GM21381 (cell line): Measurements from ENCODE around the gene DHRS11.

ENCODE experiments used
- ATAC-seq: cut with Tn5 transposase; IDR thresholded peaks from one replicate; pipeline ENCODE4 v1.9.1; 2021; ENCODE audit warnings: mild to moderate bottlenecking, moderate library complexity; ENCODE audit not compliant: unreplicated experiment

Gene DHRS11

GRCh38 chr17:36613155-36613554 is 21.5 kb downstream of the DHRS11 start:
- no peak for ATAC-seq

DNA sequence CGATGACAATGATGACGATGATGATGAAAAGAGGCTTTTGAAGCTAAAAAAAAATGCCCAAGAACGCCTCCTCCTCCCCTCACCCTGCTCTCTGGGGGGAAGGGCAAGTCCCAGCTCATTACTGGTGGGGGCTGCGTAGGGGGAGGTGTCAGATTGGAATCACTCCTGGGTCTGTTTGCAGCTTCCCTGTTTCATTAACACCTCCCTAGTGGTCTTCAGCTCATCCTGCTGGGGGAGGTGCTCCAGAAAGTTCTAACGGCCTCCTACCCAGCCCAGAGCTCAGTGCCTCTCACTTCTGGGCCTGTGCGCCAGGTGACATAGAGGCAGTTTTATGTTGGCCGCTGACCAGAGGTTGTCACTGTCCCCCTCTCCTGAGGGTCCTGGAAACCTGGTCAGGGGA is 22.4 kb downstream of the DHRS11 start:
- no peak for ATAC-seq

- ATAC-seq, result no peak
Measured at GRCh38 chr17:36614933-36615332, 23.3 kb downstream of the DHRS11 start.

- no peak for ATAC-seq
Measured at GRCh38 chr17:36616061-36617029, 24.7 kb downstream of the DHRS11 start.

DNA sequence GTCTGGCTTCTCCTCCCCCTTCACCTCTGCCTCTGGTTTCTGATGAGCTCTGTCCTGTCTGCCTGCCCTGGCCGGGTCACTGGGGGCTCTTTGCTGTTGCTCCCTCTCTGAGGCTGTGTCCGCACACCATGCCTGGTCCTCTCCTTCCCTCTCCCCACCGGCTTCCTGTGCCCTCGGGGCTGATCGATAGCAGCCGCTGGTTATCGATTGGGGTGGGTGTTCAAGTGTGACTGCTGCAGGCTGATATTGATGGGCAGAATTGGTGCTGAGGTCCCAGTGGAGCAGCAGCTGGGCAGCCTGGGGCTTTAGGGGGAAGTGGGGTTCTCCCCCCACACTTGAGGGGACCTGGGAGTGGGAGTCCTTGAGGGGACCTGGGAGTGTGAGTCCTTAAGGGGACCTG is 26.1 kb downstream of the DHRS11 start:
- ATAC-seq, result no peak

- ATAC-seq, result no peak
Measured at GRCh38 chr17:36623281-36623680, 31.6 kb downstream of the DHRS11 start.

- ATAC-seq, result no peak
Measured at GRCh38 chr17:36625188-36625587, 33.5 kb downstream of the DHRS11 start.

DNA sequence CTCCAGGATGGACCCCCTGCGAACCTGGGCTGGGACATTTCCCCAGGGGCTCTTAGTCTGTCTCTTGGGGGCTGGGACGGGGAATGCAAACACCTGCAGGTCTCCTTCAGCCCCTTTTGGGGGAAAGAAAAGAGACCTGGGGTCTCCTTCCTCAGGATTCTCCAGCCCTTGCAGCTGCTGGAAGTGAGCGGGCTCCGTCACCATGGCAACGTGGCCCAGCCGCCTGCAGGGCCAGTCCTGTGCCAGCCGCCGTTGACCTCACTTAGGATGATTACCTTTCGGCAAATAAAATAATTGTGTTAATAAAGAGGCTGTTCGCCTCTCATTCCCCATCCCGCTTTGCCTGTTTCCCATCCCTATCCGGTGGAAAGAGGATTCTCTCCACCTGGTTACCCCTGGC is 35.4 kb downstream of the DHRS11 start:
- ATAC-seq, result no peak

DNA sequence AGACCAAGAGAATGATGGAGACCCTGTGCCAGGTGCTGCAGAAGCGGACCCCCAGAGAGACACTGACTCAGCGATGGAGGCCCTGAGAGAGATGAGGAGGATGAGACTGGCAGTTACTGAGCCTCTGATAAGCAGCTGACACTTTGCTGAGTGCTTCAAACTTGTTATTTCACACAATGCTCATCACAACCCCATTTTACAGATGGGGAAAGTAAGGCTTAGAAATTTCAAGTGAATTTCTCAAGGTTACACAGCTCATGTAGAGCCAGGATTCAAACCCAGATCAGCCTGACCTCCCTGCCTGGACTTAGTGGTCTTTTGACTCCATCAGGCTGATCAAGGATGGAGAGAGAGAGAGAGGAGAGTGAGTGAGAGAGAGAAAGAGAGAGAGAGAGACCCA is 36.9 kb downstream of the DHRS11 start:
- ATAC-seq, result no peak

GRCh38 chr17:36629252-36629847 is 37.7 kb downstream of the DHRS11 start:
- no peak for ATAC-seq

DNA sequence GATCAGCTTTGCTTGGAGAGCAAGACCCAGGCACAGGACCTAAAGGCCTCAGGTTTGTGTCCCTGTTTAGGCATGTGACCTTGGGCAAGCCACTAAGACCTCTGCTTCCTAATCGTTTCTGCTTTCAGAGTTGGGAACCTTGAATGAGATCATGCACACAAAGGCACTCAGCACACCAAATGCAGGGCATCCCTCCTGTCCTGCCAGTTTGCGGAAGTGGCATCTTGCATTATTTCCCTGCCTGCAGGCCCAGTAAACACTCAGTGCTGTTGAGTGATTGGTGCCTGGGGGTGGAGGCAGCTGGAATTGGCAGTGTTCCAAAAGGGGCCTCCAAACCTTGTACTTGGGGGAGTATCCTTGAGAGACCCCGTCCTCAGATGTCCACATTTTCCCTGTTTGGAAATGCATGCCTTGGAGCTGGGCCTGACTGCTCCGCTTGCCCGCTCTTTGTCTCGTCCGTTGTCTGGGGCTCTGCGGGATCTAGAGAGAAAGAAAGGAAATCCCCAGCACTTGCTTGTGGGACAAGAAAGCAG is 38.4 kb downstream of the DHRS11 start:
- no peak for ATAC-seq

DNA sequence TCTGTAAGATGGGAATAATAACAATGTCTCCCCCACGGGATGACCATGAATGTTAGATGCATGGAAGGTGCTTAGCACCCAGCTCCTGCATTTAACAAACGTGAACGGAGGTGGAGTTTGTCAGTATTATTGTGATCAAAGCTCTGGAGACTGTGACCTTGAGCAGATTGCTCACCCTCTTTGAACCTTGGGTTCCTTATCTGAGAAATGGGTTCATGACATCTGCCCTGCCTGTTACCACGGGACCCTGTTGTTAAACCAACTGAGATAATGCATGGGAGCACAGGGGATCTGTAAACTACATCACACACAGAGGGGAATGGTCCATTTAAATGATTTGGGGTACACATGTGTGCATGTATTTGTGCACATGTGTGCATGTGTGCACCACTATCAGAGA is 39.3 kb downstream of the DHRS11 start:
- ATAC-seq, result no peak

DNA sequence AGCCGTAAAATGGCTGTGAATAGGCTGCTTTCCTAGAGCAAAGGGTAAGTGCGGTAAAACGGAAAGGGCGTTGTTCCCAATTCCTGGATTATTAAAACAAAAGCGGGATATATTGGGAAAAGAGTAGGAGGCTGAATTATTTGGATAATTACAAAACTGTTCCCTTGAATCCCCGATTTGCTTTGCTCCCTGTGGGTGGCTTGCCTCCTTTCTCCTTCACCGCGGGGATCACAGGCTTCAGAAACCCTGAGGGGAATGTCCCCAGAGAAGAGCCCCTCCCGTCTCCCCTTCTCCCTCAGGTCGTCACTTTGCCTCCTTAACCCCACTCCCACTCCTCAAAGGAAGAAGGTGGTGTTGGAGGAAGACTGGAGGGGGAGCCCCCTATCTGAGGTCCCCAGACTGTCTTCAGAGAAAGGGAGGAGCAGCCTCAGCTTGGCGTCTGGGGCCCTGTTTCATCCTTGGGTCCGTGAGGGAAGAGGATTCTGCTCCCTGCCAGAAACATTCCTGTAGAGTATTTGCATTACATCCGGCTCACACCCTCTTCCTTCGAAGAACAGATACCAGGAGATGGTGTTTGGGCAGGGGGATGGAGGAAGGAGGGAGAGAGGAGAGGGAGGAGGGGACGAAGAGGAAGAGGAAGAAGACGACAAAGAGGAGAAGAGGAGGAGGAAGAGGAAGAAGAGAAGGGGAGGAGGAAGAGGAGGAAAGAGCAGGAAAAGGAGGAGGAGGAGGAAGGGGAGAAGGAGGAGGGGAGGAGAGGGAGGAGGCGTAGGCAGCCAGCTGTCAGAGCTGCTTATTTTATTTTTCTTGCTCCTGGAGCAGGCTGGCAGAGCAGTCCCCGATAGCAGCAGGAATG is 41.5 kb downstream of the DHRS11 start:
- ATAC-seq, result no peak

- no peak for ATAC-seq
Measured at GRCh38 chr17:36640346-36640745, 48.7 kb downstream of the DHRS11 start.

- ATAC-seq, result no peak
Measured at GRCh38 chr17:36640836-36641235, 49.2 kb downstream of the DHRS11 start.

GRCh38 chr17:36641331-36641876 is 49.7 kb downstream of the DHRS11 start:
- ATAC-seq, result no peak

GRCh38 chr17:36641877-36642845 is 50.5 kb downstream of the DHRS11 start:
- no peak for ATAC-seq

GRCh38 chr17:36643086-36643685 is 51.5 kb downstream of the DHRS11 start:
- no peak for ATAC-seq

DNA sequence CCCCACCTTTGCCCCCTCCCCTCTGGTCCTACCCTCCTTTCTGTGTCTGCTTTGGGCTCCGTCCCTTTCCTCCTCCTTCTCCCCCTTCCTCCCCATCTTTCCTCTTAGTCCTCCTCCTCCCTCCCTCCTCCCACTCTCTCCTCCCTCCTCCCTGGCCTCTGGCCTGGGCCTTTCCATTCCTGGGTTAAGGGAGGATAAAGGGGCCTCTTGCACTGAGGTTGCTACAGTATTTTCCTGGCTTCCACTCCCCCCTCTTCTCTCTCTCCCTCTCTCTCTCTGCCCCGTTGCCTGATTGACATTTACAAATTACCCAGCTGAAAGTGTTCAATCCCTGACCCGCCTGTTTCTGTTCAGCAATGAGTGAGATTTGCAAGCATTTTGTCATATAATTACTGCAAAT is 53.7 kb downstream of the DHRS11 start:
- ATAC-seq, result no peak
